Islet precursor cell (in vitro differentiated cells): ENCODE results near the gene MSMO1.
"Not testable (repeated sequence)": the region's sequence is repeated elsewhere in the genome, so short reads cannot be mapped to it uniquely, and the experiment has no call there.

Source experiments
- DNase-seq: peaks from one replicate; pipeline ENCODE4 v3.0.0-alpha.2; 2018

Gene MSMO1

GRCh38 chr4:165324918-165325304 lies 2.6 kb upstream of the MSMO1 start:
- DNase-seq, result no peak

- peak; percentile 62 for DNase-seq
Observed at GRCh38 chr4:165325732-165326512, 1.5 kb upstream of the MSMO1 start.

- DNase-seq, result peak; percentile 64
Observed at GRCh38 chr4:165326831-165327210, 648 bp upstream of the MSMO1 start.

GRCh38 chr4:165328101-165328425 lies 594 bp downstream of the MSMO1 start:
- no peak for DNase-seq

- no peak for DNase-seq
Observed at GRCh38 chr4:165328708-165329107, 1.2 kb downstream of the MSMO1 start.

GRCh38 chr4:165330071-165330470 lies 2.6 kb downstream of the MSMO1 start:
- no peak for DNase-seq

GRCh38 chr4:165330666-165331065 lies 3.2 kb downstream of the MSMO1 start:
- DNase-seq, result no peak

- no peak for DNase-seq
Observed at GRCh38 chr4:165331359-165331758, 3.9 kb downstream of the MSMO1 start.

GRCh38 chr4:165331823-165332222 lies 4.4 kb downstream of the MSMO1 start:
- DNase-seq, result no peak

- DNase-seq, result no peak
Observed at GRCh38 chr4:165332502-165332901, 5.0 kb downstream of the MSMO1 start.

GRCh38 chr4:165335163-165335703 lies 7.8 kb downstream of the MSMO1 start:
- DNase-seq, result no peak

GRCh38 chr4:165336743-165337142 lies 9.3 kb downstream of the MSMO1 start:
- no peak for DNase-seq

- DNase-seq, result not testable (repeated sequence)
Observed at GRCh38 chr4:165342340-165342739, 14.9 kb downstream of the MSMO1 start.

- DNase-seq, result no peak
Observed at GRCh38 chr4:165343353-165344191, 16.1 kb downstream of the MSMO1 start.

- DNase-seq, result no peak
Observed at GRCh38 chr4:165345666-165346417, 18.4 kb downstream of the MSMO1 start.

GRCh38 chr4:165347647-165348569 lies 20.4 kb downstream of the MSMO1 start:
- no peak for DNase-seq

- DNase-seq, result no peak
Observed at GRCh38 chr4:165351359-165352130, 24.1 kb downstream of the MSMO1 start.

GRCh38 chr4:165355900-165356300 lies 28.4 kb downstream of the MSMO1 start:
- peak; percentile 73 for DNase-seq

GRCh38 chr4:165359506-165359905 lies 32.0 kb downstream of the MSMO1 start:
- no peak for DNase-seq

- DNase-seq, result no peak
Observed at GRCh38 chr4:165360041-165360695, 32.7 kb downstream of the MSMO1 start.
